Mucosa of descending colon (tissue), 3 donors: ENCODE measurements around the gene TNRC6B. TPM values are rescaled to one million over a fixed set of nuclear protein-coding genes. Genes with fewer than 3 reads are reported as not detected.

Experiments used
- ATAC-seq: fragments of 200-7000 bp; cut with Tn5 transposase; one replicate; pipeline ENCODE4 v1.9.1; 2020; ENCODE audit warnings: mild to moderate bottlenecking, moderate library complexity
- DNase-seq, 3 donors: peaks; one replicate each; pipeline ENCODE4 v3.0.0-alpha.2; 2020
- H3K36me3 ChIP-seq: fragments of 200-600 bp; one replicate; pipeline ENCODE4 v1.8.0; 2021; ENCODE audit warnings: low read depth, mild to moderate bottlenecking
- H3K4me1 ChIP-seq: fragments of 200-600 bp; one replicate; pipeline ENCODE4 v1.8.0; 2021; ENCODE audit warnings: low read depth, mild to moderate bottlenecking
- H3K4me3 ChIP-seq: fragments of 200-600 bp; one replicate; pipeline ENCODE4 v1.8.0; 2021; ENCODE audit warnings: mild to moderate bottlenecking
- H3K9me3 ChIP-seq: fragments of 200-600 bp; one replicate; pipeline ENCODE4 v1.8.0; 2021; ENCODE audit warnings: mild to moderate bottlenecking
- intact Hi-C, 2 donors: fragments of 100-400 bp; cut with DNase I in 1 of 2; cut with micrococcal nuclease in 1 of 2; formaldehyde crosslinking; loops; one replicate each; pipeline versions ENCODE4 v1.11.0 to v1.11.1; 2022; cut with DNase I, micrococcal nuclease
- total RNA-seq, 3 donors: library from RNA; stranded (reverse); fragmentation: NEBNext Ultra II Directional in 2 of 3; extraction: Animal tissue kit (Norgen Biotek cat#: 25700) in 2 of 3; gene quantifications; one replicate each; pipeline versions ENCODE4 v1.2.1 to v1.2.4, GENCODE V29; 2021 to 2023
- TF ChIP-seq, protein P1 (sequence below): fragments of 200-600 bp; IDR thresholded peaks from one replicate; pipeline ENCODE4 v1.8.0; 2022; ENCODE audit warnings: antibody characterized with exemption, mild to moderate bottlenecking
- donor health status: DM: no; HTN: no; CAD: no; lungs with moderate emphysema.
- donor health status: DM: no; HTN: no; CAD: no.
- donor health status: DM: no; HTN: yes; CAD: no.

TNRC6B gene
- total RNA-seq, 3 donors from 2014 or later: 58.6 to 72.9 (median 58.9) TPM

DNA sequence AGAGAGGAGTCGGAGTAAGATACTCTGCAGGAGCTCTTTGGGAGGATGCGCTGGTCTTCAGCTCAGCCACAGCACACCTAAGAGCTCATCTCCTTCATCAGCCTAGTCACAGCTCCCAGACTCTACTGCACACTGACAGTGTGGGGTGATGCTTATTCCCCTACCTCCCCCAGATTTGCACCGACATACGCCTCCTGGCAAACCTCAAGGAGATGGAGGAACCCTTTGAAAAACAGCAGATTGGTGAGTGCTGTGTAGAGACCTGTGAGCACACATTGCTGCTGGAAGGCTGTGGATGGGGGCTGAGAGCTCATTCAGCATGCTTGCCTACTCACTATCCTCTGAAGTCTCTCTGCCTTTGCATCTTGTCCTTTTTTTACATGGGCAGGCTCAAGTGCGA, 183.4 kb downstream of the TNRC6B start:
- H3K4me3 ChIP-seq: no peak overlapping the region
- ATAC-seq: no peak
- no peak for DNase-seq
- H3K4me1 ChIP-seq: no peaks in the 10 kb centered on the region
- H3K36me3 ChIP-seq: peaks cover 25% of the 10 kb centered on the region
- H3K9me3 ChIP-seq: no peaks in the 10 kb centered on the region
- TF ChIP-seq, protein P1, sequence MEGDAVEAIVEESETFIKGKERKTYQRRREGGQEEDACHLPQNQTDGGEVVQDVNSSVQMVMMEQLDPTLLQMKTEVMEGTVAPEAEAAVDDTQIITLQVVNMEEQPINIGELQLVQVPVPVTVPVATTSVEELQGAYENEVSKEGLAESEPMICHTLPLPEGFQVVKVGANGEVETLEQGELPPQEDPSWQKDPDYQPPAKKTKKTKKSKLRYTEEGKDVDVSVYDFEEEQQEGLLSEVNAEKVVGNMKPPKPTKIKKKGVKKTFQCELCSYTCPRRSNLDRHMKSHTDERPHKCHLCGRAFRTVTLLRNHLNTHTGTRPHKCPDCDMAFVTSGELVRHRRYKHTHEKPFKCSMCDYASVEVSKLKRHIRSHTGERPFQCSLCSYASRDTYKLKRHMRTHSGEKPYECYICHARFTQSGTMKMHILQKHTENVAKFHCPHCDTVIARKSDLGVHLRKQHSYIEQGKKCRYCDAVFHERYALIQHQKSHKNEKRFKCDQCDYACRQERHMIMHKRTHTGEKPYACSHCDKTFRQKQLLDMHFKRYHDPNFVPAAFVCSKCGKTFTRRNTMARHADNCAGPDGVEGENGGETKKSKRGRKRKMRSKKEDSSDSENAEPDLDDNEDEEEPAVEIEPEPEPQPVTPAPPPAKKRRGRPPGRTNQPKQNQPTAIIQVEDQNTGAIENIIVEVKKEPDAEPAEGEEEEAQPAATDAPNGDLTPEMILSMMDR: no peak
- intact Hi-C loops: no loop called here

DNA sequence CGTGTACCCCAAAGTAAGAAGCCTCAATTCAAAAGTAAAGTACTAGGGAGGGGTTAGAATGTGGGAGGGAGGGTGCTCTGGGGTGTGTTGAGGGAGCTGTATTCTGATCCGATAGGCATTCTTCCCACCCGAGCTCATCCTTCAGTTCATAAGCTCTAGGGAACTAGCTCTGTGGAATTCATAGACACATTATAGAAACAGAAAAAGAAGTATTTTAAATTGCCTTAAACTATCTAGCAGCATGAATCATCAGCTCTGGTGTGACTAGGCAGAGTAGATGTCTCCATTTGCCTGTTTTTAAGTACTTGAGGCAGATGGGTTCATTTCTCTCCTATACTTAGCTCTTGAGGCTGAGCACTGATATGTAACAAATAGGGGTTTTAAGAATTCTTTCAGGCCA, 185.3 kb downstream of the TNRC6B start:
- H3K9me3 ChIP-seq: no peaks in the 10 kb centered on the region
- DNase-seq: no peak
- TF ChIP-seq, protein P1: no peak
- intact Hi-C loops: no loop called here
- H3K4me3 ChIP-seq: no peak overlapping the region
- no peak for ATAC-seq
- H3K4me1 ChIP-seq: peaks cover 3% of the 10 kb centered on the region
- peaks cover 25% of the 10 kb centered on the region for H3K36me3 ChIP-seq

DNA sequence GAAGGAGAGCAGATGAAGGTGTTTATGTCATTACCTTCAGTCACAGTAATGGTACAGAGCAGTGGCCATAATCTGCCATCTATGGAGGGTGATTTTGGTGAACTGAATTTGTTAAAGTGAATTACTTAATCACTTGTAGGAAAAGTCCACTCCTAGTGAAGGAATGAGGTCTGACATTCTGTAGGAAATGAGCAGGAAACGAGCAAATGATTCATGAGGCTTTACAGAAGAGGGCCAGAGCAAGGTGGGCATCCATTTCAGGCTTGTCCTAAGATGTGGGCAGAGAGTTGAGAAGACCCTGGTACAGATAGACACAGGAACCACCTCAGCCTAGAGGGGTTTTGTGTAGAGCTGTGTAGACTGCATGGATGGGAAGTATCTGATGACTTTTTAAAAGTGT, 186.7 kb downstream of the TNRC6B start:
- H3K9me3 ChIP-seq: no peaks in the 10 kb centered on the region
- H3K4me3 ChIP-seq: no peak overlapping the region
- H3K36me3 ChIP-seq: peaks cover 13% of the 10 kb centered on the region
- TF ChIP-seq, protein P1: no peak
- ATAC-seq (no peak), DNase-seq (no peak)
- intact Hi-C loops: no loop called here
- H3K4me1 ChIP-seq: peaks cover 3% of the 10 kb centered on the region

DNA sequence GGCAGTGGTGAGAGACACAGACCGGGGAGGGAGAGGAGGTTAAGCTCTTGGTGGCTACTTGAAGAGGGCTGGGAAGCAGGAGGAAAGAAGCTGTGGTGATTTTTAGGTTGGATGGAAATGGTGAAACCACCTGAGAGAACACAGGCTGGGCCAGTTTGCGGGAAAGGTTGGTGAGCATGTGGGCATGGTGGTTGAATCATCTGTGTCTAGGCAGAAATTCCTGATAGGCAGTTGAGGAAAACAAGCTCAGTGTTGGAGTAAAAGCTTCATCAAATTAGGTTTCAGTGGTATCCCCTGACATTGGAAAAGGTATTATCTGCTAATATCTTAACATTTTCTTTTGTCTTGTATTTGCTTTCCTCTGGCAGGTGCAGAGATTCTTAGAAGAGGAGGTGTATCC, 188.3 kb downstream of the TNRC6B start:
- Histone ChIP-seq H3K4me3 (no peak overlapping the region), H3K36me3 (peaks cover 12% of the 10 kb centered on the region), H3K4me1 (peaks cover 3% of the 10 kb centered on the region), H3K9me3 (no peaks in the 10 kb centered on the region)
- TF ChIP-seq, protein P1: no peak
- intact Hi-C loops: no loop called here
- ATAC-seq (no peak), DNase-seq (no peak)

DNA sequence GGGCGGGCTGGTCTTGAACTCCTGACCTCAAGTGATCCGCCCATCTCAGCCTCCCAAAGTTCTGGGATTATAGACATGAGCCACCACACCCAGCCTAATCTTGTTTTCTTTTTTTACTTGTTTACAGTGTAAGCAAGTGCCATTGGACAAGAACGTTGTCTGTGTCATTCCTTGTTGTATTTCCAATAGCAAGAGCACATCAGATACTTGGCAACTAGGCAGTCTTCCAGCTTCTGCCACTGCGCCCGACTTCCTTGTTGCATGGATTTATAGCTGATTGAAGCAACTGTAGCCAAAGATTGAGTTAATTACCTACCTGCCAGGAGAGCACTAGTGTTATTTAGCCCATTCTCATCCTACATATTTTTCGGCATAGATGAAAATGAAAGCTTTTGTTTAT, 189.6 kb downstream of the TNRC6B start:
- DNase-seq (peak; percentile 71 to 81 (median 74)), ATAC-seq (peak; percentile 68)
- Histone ChIP-seq H3K4me3 (no peak overlapping the region), H3K9me3 (no peaks in the 10 kb centered on the region), H3K36me3 (no peaks in the 10 kb centered on the region), H3K4me1 (peaks cover 5% of the 10 kb centered on the region)
- intact Hi-C loops: no loop called here
- TF ChIP-seq, protein P1: no peak

DNA sequence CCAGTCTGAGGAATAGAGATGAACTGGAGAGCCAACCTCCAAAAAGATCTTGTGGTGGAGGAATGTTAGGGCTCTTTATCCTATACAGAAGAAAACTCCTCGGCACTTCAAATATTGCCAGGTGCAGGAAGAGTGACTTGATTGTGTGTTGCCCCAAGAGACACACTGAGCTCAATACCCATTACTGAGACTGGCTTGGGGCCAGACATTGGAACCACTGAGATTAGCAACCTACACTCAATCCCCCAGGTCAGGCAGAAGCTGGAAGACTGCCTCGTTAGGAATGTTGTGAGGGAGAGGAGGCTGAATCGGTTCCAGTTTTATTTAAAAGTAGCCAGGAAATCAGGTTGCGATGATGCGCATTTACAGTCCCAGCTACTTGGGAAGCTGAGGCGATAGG, 190.3 kb downstream of the TNRC6B start:
- DNase-seq (no peak), ATAC-seq (no peak)
- H3K4me3 ChIP-seq: no peak overlapping the region
- H3K4me1 ChIP-seq: peaks cover 7% of the 10 kb centered on the region
- intact Hi-C loops: no loop called here
- no peaks in the 10 kb centered on the region for H3K9me3 ChIP-seq
- TF ChIP-seq, protein P1: no peak
- H3K36me3 ChIP-seq: no peaks in the 10 kb centered on the region
